ENCODE data around the gene TSPAN5.

Gene TSPAN5

DNA sequence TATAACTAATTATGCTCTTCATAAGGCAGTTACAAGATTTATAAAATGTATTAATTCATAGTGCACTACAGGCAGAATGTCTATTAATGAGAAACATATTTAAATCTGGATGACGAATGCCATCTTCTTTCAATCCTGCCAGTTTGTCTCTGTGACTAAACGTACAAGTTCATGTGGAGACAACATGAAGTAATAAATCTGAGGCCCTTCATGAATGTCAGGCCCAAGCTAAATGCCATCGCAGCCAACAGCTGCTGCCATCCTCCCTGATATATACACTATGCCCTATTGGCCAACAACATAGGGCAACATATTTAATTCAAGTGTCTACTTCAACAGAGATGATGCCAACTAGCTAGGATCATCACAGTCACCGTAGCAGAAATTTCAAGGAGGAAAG, 43.7 kb downstream of the TSPAN5 start:
- DNase-seq = no peak

GRCh38 chr4:98614094-98614493, 44.3 kb downstream of the TSPAN5 start:
- no peak for DNase-seq

DNA sequence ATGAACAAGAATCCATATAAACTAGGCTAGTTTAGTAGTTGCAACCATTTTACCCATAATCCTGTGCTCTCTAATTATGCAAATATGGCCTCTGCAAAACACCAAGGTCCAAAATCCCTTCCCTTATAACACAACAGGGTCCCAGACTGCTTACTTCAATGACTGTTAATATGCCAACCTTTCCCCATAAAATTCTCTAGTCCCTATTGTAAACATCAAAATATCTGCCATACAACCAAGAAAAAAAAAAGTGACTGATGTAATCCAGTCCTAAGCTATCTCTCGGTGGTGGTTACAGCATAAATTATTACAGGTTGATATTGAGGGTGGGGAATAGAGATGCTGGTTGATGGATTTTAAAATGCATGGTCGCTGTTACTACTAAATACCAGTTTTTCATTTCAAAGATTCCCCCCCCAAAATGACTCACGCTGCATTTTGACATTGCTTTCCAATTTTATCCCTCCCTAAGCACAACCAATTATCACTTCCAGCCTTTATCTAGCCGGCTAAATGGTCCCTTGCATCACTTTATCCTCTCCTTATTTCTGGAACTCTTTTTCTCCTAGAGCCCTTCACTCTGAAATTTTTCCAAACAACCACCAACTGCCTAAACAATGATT, 44.8 kb downstream of the TSPAN5 start:
- DNase-seq = no peak

DNA sequence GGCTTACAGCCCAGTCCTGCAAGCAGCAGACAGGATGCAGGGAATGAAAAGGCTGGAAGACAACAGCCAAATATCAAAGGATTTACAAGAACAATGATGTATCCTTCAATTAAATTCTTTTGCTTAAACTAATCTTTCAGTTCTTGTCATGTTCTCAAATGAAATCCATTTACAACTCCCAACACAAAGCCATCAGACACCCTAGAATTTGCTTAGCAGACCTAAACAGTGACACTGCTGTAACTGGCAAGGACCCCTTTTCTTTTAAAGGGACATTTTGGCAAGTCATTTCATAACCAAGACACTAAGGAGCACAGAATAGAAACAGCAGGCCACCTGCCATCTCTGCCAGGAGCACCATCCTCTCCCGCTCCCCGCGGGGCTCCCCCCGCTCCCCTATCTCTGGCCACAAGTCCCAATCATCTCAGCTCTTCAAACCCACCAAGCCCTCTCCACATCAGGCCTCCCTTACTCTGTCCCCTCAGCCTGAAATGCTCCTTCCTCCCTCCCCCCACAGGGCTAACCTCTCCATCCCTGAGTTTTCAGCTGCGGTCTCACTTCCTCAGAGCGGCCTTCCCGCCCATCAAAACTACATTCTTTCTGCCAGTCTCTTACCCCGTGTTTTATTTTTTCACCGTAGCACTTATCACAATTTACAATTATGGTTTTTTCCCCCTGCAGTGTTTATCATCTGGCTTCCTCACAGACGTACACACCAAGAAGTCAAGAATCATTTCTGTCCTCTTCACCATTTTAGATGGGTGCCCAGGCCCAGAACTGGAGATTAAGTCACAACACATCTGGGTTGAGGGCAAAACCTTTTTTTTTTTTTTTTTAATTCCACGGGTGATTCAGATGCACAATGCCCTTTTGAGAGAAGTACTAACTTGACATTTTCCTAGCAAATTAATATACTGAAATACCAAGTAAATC, 45.8 kb downstream of the TSPAN5 start:
- DNase-seq = no peak

DNA sequence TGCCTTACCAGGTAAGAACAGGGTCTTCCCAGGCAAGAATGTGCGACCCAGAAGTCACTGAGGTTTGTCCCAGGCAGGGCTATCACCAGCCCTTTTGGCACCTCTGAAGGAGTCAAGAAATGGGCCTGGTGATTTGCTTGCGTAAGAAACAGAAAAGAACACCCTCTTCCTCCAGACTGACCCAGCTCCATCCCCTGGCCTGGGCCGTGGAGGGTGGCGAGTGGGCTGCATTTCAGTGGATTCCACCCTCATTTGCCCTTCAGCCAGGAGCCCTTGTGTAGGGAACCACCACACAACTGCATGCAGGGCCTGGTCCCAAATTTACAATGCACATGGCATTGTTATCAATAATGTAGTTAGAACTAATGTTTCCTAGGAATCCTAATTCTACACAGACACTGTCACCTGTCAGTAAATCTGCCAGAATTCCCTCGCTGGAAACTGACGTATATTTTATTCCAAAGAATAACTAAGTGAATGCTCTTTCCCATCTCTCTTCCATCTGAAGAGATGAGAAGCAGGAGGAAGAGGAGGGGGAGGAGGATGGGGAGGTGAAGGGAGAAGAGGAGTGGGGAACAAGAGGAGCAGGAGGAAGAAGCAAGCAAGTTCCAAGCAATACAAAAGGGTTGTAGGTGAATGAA, 46.6 kb downstream of the TSPAN5 start:
- no peak for DNase-seq

DNA sequence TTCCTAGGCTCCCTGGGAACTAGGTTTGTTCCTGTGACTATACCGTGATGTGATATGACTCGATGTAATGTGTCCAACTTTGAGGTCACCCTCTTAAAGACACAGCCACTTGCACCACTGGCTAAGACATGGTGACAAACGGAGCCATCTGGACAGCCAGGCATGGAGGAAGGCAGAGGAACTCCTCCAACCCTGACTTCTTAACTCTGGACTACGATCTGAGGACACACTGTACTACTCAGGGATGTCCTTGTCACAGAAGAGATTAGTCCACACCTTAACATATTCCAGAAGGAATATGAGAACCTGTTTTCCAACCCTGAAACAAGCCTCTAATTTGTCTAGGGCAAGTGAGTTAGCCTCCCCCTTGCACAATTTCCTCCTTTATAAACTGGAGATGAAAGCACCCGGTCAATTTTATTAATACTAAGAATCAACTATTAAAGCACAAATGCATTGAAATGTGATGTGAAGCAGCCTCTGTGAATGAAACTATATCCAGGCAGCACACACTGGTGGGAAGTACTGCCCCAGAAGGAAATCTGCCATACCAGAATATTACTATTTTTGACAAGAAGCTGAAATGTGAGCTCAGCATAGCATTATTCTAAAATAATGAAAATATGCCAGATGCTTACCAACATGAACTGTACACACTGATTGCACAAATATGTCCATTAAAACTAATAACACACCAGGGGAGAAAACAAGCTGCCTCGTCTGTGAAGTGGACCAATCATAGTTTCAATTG, 47.3 kb downstream of the TSPAN5 start:
- DNase-seq = no peak

- DNase-seq = no peak
Measured at GRCh38 chr4:98610431-98610830, 48.0 kb downstream of the TSPAN5 start.

DNA sequence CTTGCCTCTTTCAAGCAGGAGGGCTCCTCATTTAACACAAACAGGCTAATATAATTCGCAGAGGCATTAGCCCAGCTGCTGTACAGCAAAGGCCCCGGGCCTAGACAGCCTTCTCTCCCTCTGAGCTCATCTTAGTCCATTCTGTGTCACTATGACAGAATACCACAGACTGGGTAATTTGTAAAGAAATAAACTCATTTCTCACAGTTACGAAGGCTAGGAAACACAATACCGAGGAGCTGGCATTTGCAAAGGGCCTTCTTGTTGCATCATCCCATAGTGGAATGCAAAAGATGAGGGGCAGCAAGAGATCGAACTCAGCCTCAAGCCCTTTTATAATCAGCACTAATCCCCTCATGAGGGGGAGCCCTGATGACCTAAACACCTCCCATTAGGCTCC, 48.5 kb downstream of the TSPAN5 start:
- DNase-seq = no peak

DNA sequence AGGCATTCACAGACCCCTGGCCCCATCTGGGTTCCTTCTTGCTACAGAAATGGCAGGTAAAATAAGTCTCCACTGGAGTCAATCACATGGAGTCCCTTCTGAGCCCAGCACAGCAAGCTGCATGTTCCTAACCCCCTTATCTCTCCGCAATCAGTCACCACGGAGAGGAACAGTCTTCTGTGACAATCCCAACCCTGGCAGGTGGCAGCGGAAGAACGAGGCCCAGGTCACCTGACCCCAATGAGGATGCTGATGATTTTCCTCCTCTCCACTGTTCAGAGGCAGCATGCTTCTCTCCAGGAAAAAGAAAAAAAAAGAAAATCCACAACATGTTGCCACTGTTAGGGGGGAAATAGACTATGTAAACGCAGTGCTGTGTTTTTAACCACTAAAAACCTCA, 50.1 kb downstream of the TSPAN5 start:
- no peak for DNase-seq

- DNase-seq = no peak
Measured at GRCh38 chr4:98606894-98607293, 51.5 kb downstream of the TSPAN5 start.

DNA sequence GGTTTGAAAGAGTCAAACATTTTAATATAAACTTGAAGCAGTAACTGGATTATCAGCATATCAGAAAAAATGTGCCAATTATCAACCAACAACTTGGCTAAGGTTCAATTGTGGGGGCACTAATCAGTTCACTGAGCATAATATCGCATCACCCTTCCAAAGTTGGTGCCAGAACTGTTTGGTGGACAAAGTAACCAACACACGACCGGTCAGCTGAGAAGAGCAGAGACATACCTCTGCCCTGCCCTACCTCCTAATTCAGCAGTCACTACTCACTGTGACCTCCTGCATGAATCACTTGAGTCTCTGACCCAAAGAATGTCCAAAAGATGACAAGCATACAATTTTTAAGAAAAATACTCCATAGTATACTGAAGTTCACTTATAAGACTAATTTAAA, 53.2 kb downstream of the TSPAN5 start:
- no peak for DNase-seq

DNA sequence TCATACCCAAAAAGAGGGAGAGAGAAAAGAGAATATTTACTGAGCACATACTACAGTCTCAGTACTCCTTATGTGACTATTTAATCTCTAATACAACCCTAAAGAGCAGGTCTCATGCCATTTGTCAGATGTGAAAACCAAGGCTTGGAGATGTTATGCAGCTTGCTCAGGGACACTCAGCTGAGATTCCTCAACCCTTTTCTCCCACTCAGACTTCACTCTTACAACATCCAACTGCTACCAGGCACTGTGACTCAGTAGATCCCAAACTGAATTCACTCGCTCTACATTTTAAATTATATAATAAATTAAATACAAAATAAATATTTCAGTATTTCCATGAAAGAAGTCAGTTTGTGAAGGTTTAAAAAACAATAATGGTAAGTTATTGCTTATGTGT, 53.7 kb downstream of the TSPAN5 start:
- no peak for DNase-seq

GRCh38 chr4:98603683-98604521, 54.5 kb downstream of the TSPAN5 start:
- DNase-seq = no peak

DNA sequence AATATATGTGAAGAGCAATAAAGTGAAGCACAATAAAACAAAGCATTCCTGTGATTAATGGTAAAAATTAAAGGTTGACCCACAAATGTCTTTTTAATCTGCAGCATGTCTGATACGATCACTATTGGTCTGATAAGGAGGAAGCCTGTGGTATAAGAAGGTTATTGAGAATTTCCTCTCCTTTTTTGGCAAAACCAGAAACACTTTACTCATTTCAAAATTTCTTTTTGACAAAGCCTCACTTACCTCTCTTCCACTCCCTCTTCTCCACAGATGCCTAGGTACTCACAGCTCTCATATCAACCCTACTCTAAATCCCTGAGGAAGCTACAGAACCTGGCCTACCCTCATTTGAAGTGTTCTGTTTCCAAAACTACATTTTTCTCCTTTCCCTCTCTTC, 56.1 kb downstream of the TSPAN5 start:
- DNase-seq = no peak

DNA sequence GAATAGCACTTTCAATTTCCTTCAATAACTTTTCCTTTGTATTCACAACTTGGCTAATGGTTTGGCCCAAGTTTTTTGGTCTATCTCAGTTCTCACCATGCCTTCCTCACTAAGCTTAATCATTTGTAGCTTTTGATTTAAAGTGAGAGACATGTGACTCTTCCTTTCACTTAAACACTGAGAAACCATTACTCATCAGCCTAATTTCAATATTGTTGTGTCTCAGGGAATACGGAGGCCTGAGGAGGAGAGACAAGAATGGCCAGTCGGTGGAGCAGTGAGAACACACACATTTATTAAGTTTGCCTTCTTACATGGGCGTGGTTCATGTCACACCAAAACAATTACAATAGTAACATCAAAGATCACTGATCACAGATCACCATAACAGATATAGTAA, 56.7 kb downstream of the TSPAN5 start:
- DNase-seq = no peak

DNA sequence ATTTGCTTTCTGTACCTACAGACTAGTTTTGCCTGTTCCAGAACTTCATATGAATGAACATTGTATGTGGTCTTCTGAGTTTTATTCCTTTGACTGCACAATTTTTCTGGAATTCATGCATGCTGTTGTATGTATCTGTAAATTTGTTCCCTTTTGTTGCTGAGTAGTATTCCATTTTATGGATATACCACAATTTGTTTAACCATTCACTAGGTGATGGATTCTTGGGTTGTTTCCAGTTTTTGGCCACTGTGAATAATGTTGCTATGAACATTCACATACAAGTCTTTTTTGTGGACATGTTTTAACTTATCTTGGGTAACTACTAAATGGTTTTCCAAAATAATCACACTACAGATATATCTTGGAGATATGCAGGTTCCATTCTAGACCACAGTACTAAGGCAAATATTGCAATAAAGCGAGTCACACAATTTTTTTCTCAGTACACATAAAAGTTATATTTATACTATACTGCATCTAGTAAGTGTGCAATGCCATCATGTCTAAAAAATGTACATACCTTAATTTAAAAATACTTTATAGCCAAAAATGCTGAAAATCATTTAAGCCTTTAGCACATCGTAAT, 58.7 kb downstream of the TSPAN5 start:
- DNase-seq = no peak

GRCh38 chr4:98586962-98587354, 71.5 kb downstream of the TSPAN5 start:
- DNase-seq = no peak

- no peak for DNase-seq
Measured at GRCh38 chr4:98586291-98586961, 72.0 kb downstream of the TSPAN5 start.

DNA sequence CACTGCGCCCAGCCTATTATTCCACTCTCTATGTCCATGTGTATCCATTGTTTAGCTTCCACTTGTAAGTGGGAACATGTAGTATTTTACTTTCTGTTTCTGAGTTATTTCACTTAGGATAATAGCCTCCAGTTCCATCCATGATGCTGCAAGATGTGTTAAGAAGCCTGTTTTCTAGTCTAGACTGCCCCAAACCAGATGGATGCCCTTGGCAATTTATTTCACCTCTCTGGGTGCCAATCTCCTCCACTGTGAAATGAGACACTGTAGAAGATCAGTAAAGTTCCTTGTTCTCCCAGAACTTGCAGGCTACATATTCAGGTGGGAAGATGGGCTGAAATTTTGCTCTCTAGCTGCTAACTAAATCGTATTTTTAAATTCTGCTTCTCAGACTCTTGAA, 72.8 kb downstream of the TSPAN5 start:
- DNase-seq = no peak

GRCh38 chr4:98584265-98584664, 74.1 kb downstream of the TSPAN5 start:
- DNase-seq = no peak

GRCh38 chr4:98583265-98583664, 75.1 kb downstream of the TSPAN5 start:
- no peak for DNase-seq

Measured in activated CD8-positive, alpha-beta memory T cell treated with anti-CD3 and anti-CD28 coated beads, Interleukin-2, amount 50 U/mL, for 4 hours (primary cell).